ENCODE measurements around the gene GPX5.

Gene GPX5

DNA sequence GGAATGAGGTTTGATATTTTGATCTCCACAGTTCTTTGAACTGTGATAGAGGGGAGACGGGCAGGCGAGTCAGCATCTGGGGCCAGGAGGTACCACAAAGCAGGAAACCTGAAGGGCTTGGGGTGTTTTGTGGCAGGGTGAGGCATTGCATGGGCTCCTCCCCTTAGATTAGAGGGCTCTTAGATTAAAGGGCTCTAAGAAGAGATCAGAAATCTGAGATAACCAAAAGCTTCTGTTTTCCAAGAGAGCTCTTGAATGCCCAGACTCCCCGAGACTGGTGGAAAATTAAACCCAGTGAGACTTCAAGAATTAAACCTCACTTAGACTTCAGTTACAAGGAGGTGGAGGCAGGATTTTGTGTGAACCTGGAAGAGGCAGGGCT is 2.4 kb upstream of the GPX5 start:
- no peak for DNase-seq
- H3K9me2 ChIP-seq (replicated peaks; ENCODE audit: insufficient read depth, low read length), result no peaks in the 10 kb centered on the region
- H4K20me1 ChIP-seq (ENCODE audit: insufficient read depth, low read length), result no peaks in the 10 kb centered on the region
- no peak overlapping the region for H2AFZ ChIP-seq (ENCODE audit: low read length)
- no peaks in the 10 kb centered on the region for H3K79me2 ChIP-seq (ENCODE audit: low read length)
- H3K9ac ChIP-seq (ENCODE audit: low read length), result no peak overlapping the region
- H3K4me2 ChIP-seq (ENCODE audit: low read depth, low read length), result no peak overlapping the region
- no peaks in the 10 kb centered on the region for H3K9me3 ChIP-seq (replicated peaks; ENCODE audit: insufficient read depth, low read length)
- H3K4me1 ChIP-seq (ENCODE audit: low read length), result no peaks in the 10 kb centered on the region
- H3K27ac ChIP-seq (ENCODE audit: low read length), result no peak overlapping the region
- H3K27me3 ChIP-seq (replicated peaks; ENCODE audit: insufficient read depth, low read length), result no peaks in the 10 kb centered on the region
- no peaks in the 10 kb centered on the region for H3F3A ChIP-seq (ENCODE audit: insufficient read depth, low read length)
- TF ChIP-seq, protein P1, sequence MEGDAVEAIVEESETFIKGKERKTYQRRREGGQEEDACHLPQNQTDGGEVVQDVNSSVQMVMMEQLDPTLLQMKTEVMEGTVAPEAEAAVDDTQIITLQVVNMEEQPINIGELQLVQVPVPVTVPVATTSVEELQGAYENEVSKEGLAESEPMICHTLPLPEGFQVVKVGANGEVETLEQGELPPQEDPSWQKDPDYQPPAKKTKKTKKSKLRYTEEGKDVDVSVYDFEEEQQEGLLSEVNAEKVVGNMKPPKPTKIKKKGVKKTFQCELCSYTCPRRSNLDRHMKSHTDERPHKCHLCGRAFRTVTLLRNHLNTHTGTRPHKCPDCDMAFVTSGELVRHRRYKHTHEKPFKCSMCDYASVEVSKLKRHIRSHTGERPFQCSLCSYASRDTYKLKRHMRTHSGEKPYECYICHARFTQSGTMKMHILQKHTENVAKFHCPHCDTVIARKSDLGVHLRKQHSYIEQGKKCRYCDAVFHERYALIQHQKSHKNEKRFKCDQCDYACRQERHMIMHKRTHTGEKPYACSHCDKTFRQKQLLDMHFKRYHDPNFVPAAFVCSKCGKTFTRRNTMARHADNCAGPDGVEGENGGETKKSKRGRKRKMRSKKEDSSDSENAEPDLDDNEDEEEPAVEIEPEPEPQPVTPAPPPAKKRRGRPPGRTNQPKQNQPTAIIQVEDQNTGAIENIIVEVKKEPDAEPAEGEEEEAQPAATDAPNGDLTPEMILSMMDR (IDR thresholded peaks at IDR 0.05; ENCODE audit: low read length), result no peak
- no peak for TF ChIP-seq EZH2 (optimal IDR thresholded peaks at IDR 0.05; ENCODE audit: low read depth, low read length)
- H3K36me3 ChIP-seq (replicated peaks; ENCODE audit: insufficient read depth, low read length), result no peaks in the 10 kb centered on the region
- H3K4me3 ChIP-seq (ENCODE audit: low read length), result no peak overlapping the region

DNA sequence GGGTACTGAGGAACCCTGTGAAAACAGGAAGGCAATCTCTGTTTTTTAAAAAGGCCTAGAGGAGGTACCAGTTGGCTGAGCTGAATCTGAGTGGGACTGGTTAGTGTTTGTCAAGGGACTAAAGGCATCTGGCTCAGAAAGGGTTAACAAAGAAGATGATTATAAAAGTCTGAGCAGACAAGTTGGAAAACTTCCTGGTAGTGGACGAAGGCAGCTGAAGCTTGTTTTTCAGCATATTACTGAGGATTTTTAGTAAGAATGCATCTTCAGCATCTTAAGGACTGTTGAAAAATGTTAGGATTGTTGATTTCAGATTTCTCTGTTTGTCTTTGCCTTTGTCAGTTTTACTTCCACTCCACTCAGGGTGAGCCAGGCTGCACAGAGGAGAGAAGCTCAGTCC is 5.1 kb downstream of the GPX5 start:
- no peak for DNase-seq
- no peak overlapping the region for H3K9ac ChIP-seq (ENCODE audit: low read length)
- no peak overlapping the region for H3K4me2 ChIP-seq (ENCODE audit: low read depth, low read length)
- TF ChIP-seq EZH2phosphoT487 (IDR thresholded peaks at IDR 0.05; ENCODE audit: low read length), result no peak
- no peak for TF ChIP-seq EZH2 (optimal IDR thresholded peaks at IDR 0.05; ENCODE audit: low read depth, low read length)
- TF ChIP-seq, protein P1 (IDR thresholded peaks at IDR 0.05; ENCODE audit: low read length), result no peak
- no peaks in the 10 kb centered on the region for H4K20me1 ChIP-seq (ENCODE audit: insufficient read depth, low read length)
- no peaks in the 10 kb centered on the region for H3K79me2 ChIP-seq (ENCODE audit: low read length)
- no peaks in the 10 kb centered on the region for H3K4me1 ChIP-seq (ENCODE audit: low read length)
- H3K36me3 ChIP-seq (replicated peaks; ENCODE audit: insufficient read depth, low read length), result no peaks in the 10 kb centered on the region
- no peak overlapping the region for H3K4me3 ChIP-seq (ENCODE audit: low read length)
- H3K9me3 ChIP-seq (replicated peaks; ENCODE audit: insufficient read depth, low read length), result no peaks in the 10 kb centered on the region
- no peaks in the 10 kb centered on the region for H3K27me3 ChIP-seq (replicated peaks; ENCODE audit: insufficient read depth, low read length)
- H3K9me2 ChIP-seq (replicated peaks; ENCODE audit: insufficient read depth, low read length), result no peaks in the 10 kb centered on the region
- H3F3A ChIP-seq (ENCODE audit: insufficient read depth, low read length), result no peaks in the 10 kb centered on the region
- no peak overlapping the region for H3K27ac ChIP-seq (ENCODE audit: low read length)
- H2AFZ ChIP-seq (ENCODE audit: low read length), result no peak overlapping the region

DNA sequence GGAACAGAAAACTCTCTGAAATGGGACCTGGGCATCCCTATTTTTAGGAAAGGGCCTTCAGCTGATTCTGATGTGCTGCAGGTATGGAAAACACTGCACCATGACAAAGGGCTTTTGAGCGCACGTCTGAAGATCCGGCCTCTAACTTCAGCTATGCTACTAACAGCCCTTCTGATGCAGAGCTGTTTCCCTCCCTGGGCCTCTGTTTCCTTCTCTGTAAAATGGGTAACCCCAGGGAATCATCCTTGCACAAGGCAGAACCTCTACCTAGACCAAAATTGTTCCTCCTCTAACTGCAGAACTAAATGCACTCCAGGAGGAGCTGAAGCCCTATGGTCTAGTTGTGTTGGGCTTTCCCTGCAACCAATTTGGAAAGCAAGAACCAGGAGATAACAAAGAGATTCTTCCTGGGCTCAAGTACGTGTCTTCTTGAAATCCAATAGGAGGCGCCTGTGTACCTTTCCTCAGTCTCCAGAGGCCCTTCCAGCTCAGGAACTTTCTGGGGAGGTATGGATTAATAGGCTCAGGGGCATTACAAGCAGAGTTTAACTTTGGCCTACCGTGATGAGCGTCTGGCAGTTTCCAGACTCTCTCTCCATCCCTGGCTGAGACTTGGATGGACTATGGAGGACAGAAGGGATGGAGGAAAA is 5.9 kb downstream of the GPX5 start:
- no peak for DNase-seq
- Histone ChIP-seq H3K4me2 (ENCODE audit: low read depth, low read length) (no peak overlapping the region), H3F3A (ENCODE audit: insufficient read depth, low read length) (no peaks in the 10 kb centered on the region), H4K20me1 (ENCODE audit: insufficient read depth, low read length) (no peaks in the 10 kb centered on the region), H3K9ac (ENCODE audit: low read length) (no peak overlapping the region), H3K9me3 (replicated peaks; ENCODE audit: insufficient read depth, low read length) (no peaks in the 10 kb centered on the region), H3K36me3 (replicated peaks; ENCODE audit: insufficient read depth, low read length) (no peaks in the 10 kb centered on the region), H3K9me2 (replicated peaks; ENCODE audit: insufficient read depth, low read length) (no peaks in the 10 kb centered on the region), H3K27ac (ENCODE audit: low read length) (no peak overlapping the region), H3K79me2 (ENCODE audit: low read length) (no peaks in the 10 kb centered on the region), H3K4me1 (ENCODE audit: low read length) (no peaks in the 10 kb centered on the region), H3K27me3 (replicated peaks; ENCODE audit: insufficient read depth, low read length) (no peaks in the 10 kb centered on the region), H2AFZ (ENCODE audit: low read length) (no peak overlapping the region), H3K4me3 (ENCODE audit: low read length) (no peak overlapping the region)
- TF ChIP-seq EZH2phosphoT487 (IDR thresholded peaks at IDR 0.05; ENCODE audit: low read length) (no peak), EZH2 (optimal IDR thresholded peaks at IDR 0.05; ENCODE audit: low read depth, low read length) (no peak)
- TF ChIP-seq, protein P1 (IDR thresholded peaks at IDR 0.05; ENCODE audit: low read length), result no peak

Data from MM.1S (cell line).